Hepatocyte (in vitro differentiated cells): Measurements from ENCODE around the gene FRMPD1. TPM values are rescaled to one million over a fixed set of nuclear protein-coding genes. Genes with fewer than 3 reads are reported as not detected.

ENCODE experiments used
- DNase-seq: peaks from one replicate; pipeline ENCODE4 v3.0.0-alpha.2; 2016; ENCODE audit warnings: low spot score
- H2AFZ ChIP-seq: fragments of 200-600 bp; sonication (generic); 2 replicates; pipeline ENCODE4 v1.6.0; 2016; ENCODE audit warnings: antibody characterized with exemption, mild to moderate bottlenecking
- H3K27ac ChIP-seq: fragments of 200-600 bp; sonication (generic); 2 replicates; pipeline ENCODE4 v1.5.1; 2016; ENCODE audit warnings: mild to moderate bottlenecking
- H3K27me3 ChIP-seq: fragments of 200-600 bp; sonication (generic); 2 replicates; pipeline ENCODE4 v1.6.1; 2016
- H3K36me3 ChIP-seq: fragments of 200-600 bp; sonication (generic); replicated peaks from 2 replicates; pipeline ENCODE4 v1.5.1; 2016; ENCODE audit warnings: low read depth; ENCODE audit not compliant: insufficient read depth
- H3K4me1 ChIP-seq: fragments of 200-600 bp; sonication (generic); 2 replicates; pipeline ENCODE4 v1.5.1; 2016; ENCODE audit warnings: mild to moderate bottlenecking, moderate library complexity; ENCODE audit not compliant: insufficient read depth
- H3K4me2 ChIP-seq: fragments of 200-600 bp; sonication (generic); 2 replicates; pipeline ENCODE4 v1.6.0; 2016
- H3K4me3 ChIP-seq: fragments of 200-600 bp; sonication (generic); 2 replicates; pipeline ENCODE4 v1.5.1; 2016; ENCODE audit warnings: mild to moderate bottlenecking
- H3K79me2 ChIP-seq: fragments of 200-600 bp; sonication (generic); 2 replicates; pipeline ENCODE4 v1.6.0; 2017; ENCODE audit warnings: mild to moderate bottlenecking
- H3K9me2 ChIP-seq: fragments of 200-600 bp; sonication (generic); replicated peaks from 2 replicates; pipeline ENCODE4 v1.6.0; 2017; ENCODE audit warnings: mild to moderate bottlenecking; ENCODE audit not compliant: insufficient read depth
- H3K9me3 ChIP-seq: fragments of 200-600 bp; sonication (generic); 2 replicates; pipeline ENCODE4 v1.5.1; 2016; ENCODE audit warnings: low read depth, mild to moderate bottlenecking
- H4K20me1 ChIP-seq: fragments of 200-600 bp; sonication (generic); 2 replicates; pipeline ENCODE4 v1.6.0; 2016; ENCODE audit warnings: mild to moderate bottlenecking; ENCODE audit not compliant: insufficient read depth, poor library complexity, severe bottlenecking
- EZH2 ChIP-seq: fragments of 200-600 bp; sonication (generic); IDR thresholded peaks from 2 replicates; pipeline ENCODE4 v1.6.1; 2016; ENCODE audit warnings: antibody characterized with exemption, mild to moderate bottlenecking, borderline replicate concordance
- EZH2phosphoT487 ChIP-seq: fragments of 200-600 bp; sonication (generic); IDR thresholded peaks from one replicate; pipeline ENCODE4 v1.6.1; 2018; ENCODE audit warnings: antibody characterized with exemption, mild to moderate bottlenecking, low read depth, moderate library complexity; ENCODE audit not compliant: unreplicated experiment, severe bottlenecking
- WGBS: methylation state at CpG from one replicate; pipeline ENCODE4 v1.1.6; 2016; ENCODE audit warnings: low lambda C conversion rate; ENCODE audit errors: missing lambda C conversion rate; 5-methylcytosine and 5-hydroxymethylcytosine counted together
- polyA plus RNA-seq: library from polyadenylated mRNA; unstranded; fragments of >200 nt; fragmentation: Nextera tagmentation; extraction: Ambion mirVana; gene quantifications from 2 replicates; pipeline ENCODE4 v1.2.1, GENCODE V29; 2016
- total RNA-seq: library from RNA; depleted of rRNA; stranded (reverse); fragments of >200 nt; gene quantifications from 2 replicates; pipeline ENCODE4 v1.2.3, GENCODE V29; 2014
- TF ChIP-seq, protein P1 (sequence below): fragments of 200-600 bp; sonication (generic); IDR thresholded peaks from 2 replicates; pipeline ENCODE4 v1.5.1; 2016; ENCODE audit warnings: antibody characterized with exemption, mild to moderate bottlenecking; ENCODE audit not compliant: poor library complexity

The FRMPD1 gene
- total and polyA plus RNA-seq, 2 experiments from 2014 or later: 0.10 to 0.36 TPM

DNA sequence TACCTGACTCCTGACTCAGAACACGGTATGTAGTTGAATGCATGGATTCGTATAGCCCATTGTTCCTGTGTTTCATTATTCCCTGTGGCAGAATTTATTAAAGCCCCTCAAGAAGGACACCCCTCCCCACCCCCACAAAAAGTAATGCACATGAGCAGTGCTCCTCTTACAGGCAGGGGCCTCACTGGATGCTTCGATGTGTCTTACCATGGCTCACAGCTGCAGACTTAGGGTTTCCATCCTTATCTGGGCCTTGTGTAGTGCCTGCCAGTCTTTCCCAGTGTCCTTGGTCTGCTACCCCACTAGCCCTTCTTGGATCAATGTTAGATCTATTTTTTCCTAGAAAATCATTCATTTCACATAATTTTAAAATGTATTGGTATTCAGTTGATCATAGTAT is 119.2 kb downstream of the FRMPD1 start:
- H4K20me1 ChIP-seq: no peaks in the 10 kb centered on the region
- no peaks in the 10 kb centered on the region for H3K27me3 ChIP-seq
- no peak overlapping the region for H3K27ac ChIP-seq
- H3K4me1 ChIP-seq: no peaks in the 10 kb centered on the region
- H3K36me3 ChIP-seq: no peaks in the 10 kb centered on the region
- no peaks in the 10 kb centered on the region for H3K9me2 ChIP-seq
- H3K79me2 ChIP-seq: no peaks in the 10 kb centered on the region
- no peak for DNase-seq
- no peak overlapping the region for H3K4me3 ChIP-seq
- H2AFZ ChIP-seq: no peak overlapping the region
- no peak overlapping the region for H3K4me2 ChIP-seq
- 98% methylated on average over 3 of the region's 3 CpGs for WGBS
- TF ChIP-seq, protein P1, sequence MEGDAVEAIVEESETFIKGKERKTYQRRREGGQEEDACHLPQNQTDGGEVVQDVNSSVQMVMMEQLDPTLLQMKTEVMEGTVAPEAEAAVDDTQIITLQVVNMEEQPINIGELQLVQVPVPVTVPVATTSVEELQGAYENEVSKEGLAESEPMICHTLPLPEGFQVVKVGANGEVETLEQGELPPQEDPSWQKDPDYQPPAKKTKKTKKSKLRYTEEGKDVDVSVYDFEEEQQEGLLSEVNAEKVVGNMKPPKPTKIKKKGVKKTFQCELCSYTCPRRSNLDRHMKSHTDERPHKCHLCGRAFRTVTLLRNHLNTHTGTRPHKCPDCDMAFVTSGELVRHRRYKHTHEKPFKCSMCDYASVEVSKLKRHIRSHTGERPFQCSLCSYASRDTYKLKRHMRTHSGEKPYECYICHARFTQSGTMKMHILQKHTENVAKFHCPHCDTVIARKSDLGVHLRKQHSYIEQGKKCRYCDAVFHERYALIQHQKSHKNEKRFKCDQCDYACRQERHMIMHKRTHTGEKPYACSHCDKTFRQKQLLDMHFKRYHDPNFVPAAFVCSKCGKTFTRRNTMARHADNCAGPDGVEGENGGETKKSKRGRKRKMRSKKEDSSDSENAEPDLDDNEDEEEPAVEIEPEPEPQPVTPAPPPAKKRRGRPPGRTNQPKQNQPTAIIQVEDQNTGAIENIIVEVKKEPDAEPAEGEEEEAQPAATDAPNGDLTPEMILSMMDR: no peak
- no peak for TF ChIP-seq EZH2phosphoT487
- TF ChIP-seq EZH2: no peak
- H3K9me3 ChIP-seq: no peaks in the 10 kb centered on the region

DNA sequence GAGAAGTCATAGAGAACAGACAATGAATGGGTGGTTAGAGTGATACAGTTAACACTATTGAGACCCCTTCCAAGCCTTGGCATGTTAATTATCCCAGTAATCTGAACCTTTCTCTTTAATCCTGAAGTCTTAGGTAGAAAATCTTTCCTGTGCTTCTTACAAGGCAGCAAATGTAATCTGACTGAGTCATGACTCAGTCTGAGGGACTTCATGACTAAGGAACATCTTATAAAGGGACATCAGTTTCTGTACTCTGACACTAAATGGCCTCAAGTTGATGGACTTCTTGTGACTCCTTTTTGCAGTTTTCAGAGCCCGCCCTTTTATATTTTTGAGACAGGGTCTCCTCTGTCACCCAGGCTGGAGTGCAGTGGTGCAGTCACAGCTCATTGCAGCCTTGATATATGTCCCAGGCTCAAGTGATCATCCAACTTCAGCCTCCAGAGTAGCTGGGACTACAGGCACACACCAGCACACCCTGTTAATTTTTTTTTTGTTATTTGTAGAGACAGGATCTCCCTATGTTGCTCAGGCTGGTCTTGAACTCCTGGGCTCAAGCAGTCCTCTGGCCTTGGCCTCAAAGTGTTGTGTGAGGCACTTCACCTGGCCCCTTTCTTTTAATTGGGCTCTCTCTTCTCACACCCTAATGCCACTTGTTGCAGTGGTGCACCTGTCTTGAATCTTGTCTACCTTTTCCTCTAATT is 124.6 kb downstream of the FRMPD1 start:
- no peaks in the 10 kb centered on the region for H4K20me1 ChIP-seq
- H3K4me1 ChIP-seq: no peaks in the 10 kb centered on the region
- no peaks in the 10 kb centered on the region for H3K36me3 ChIP-seq
- no peak overlapping the region for H2AFZ ChIP-seq
- H3K27ac ChIP-seq: no peak overlapping the region
- no peaks in the 10 kb centered on the region for H3K79me2 ChIP-seq
- no peaks in the 10 kb centered on the region for H3K9me3 ChIP-seq
- H3K27me3 ChIP-seq: no peaks in the 10 kb centered on the region
- H3K4me3 ChIP-seq: no peak overlapping the region
- WGBS: 100% methylated on average over 1 of the region's 1 CpG
- no peak for DNase-seq
- TF ChIP-seq EZH2: no peak
- TF ChIP-seq, protein P1: no peak
- TF ChIP-seq EZH2phosphoT487: no peak
- no peaks in the 10 kb centered on the region for H3K9me2 ChIP-seq
- H3K4me2 ChIP-seq: no peak overlapping the region

GRCh38 chr9:37776328-37776727 is 125.6 kb downstream of the FRMPD1 start:
- 91% methylated on average over 5 of the region's 5 CpGs for WGBS
- Histone ChIP-seq H3K4me3 (no peak overlapping the region), H2AFZ (no peak overlapping the region), H3K79me2 (no peaks in the 10 kb centered on the region), H3K36me3 (no peaks in the 10 kb centered on the region), H3K9me2 (no peaks in the 10 kb centered on the region), H3K9me3 (no peaks in the 10 kb centered on the region), H3K4me2 (no peak overlapping the region), H3K27me3 (no peaks in the 10 kb centered on the region), H4K20me1 (no peaks in the 10 kb centered on the region), H3K27ac (no peak overlapping the region), H3K4me1 (no peaks in the 10 kb centered on the region)
- no peak for TF ChIP-seq EZH2phosphoT487
- TF ChIP-seq EZH2: no peak
- TF ChIP-seq, protein P1: no peak
- no peak for DNase-seq
